Prostate gland (tissue), 2 donors: ENCODE measurements around the gene USP26. TPM values are rescaled to one million over a fixed set of nuclear protein-coding genes. Genes with fewer than 3 reads are reported as not detected.

ENCODE experiments used
- DNase-seq: peaks from one replicate; pipeline ENCODE4 v3.0.0-alpha.2; 2019; ENCODE audit warnings: low spot score
- H3K27ac ChIP-seq, 2 donors: fragments of 200-600 bp; sonication (generic); 2 replicates each; pipeline ENCODE4 v1.5.1; 2017 to 2019
- H3K27me3 ChIP-seq: fragments of 200-600 bp; sonication (generic); replicated peaks from 2 replicates; pipeline ENCODE4 v1.5.1; 2019; ENCODE audit not compliant: insufficient read depth
- H3K36me3 ChIP-seq, 2 donors: fragments of 200-600 bp; sonication (generic); 1 replicate in 1 of 2; 2 replicates in 1 of 2; pipeline versions ENCODE4 v1.5.1 to v1.8.1; 2017 to 2019
- H3K4me1 ChIP-seq: fragments of 200-600 bp; sonication (generic); replicated peaks from 2 replicates; pipeline ENCODE4 v1.5.1; 2019
- H3K4me3 ChIP-seq, 2 donors: fragments of 200-600 bp; sonication (generic); 2 replicates each; pipeline ENCODE4 v1.5.1; 2017 to 2019
- H3K9me3 ChIP-seq: fragments of 200-600 bp; sonication (generic); 2 replicates; pipeline ENCODE4 v1.5.1; 2017
- CTCF ChIP-seq, 4 experiments: fragments of 200-600 bp in 2 of 4; fragments of 450-650 bp in 2 of 4; sonication (generic) in 2 of 4; IDR thresholded peaks; 1 replicate in 3 of 4; 2 replicates in 1 of 4; pipeline ENCODE4 v1.5.1; 2016 to 2019; ENCODE audit warnings: antibody characterized with exemption in 4 of 4, mild to moderate bottlenecking in 2 of 4, moderate library complexity in 2 of 4
- POLR2A ChIP-seq: fragments of 450-650 bp; IDR thresholded peaks from one replicate; pipeline ENCODE4 v1.6.1; 2016; ENCODE audit warnings: antibody characterized with exemption, mild to moderate bottlenecking
- POLR2AphosphoS5 ChIP-seq: sonication (generic); formaldehyde crosslinking; IDR thresholded peaks from one replicate; pipeline ENCODE4 v1.6.1; 2017; ENCODE audit warnings: antibody characterized with exemption
- WGBS: methylation state at CpG from one replicate; pipeline ENCODE4 v1.1.5; 2018; 5-methylcytosine and 5-hydroxymethylcytosine counted together
- intact Hi-C: fragments of 100-400 bp; cut with DNase I; formaldehyde crosslinking; loops from one replicate; pipeline ENCODE4 v1.14.2; 2022
- total RNA-seq, 2 donors: library from RNA; depleted of rRNA; stranded (reverse); fragments of >200 nt; gene quantifications; one replicate each; pipeline ENCODE4 v1.1.0, GENCODE V29; 2016

The USP26 gene
- 1 to 10 TPM in 1 of 2 donors, not detected in 1; 4.5 TPM for total RNA-seq

- Histone ChIP-seq H3K27ac (no peak within 1 kb of the TSS), H3K27me3 (no peaks in the 10 kb centered on the region), H3K4me3 (no peak within 1 kb of the TSS), H3K36me3 (no peaks in the 10 kb centered on the region), H3K4me1 (no peaks in the 10 kb centered on the region), H3K9me3 (no peaks in the 10 kb centered on the region)
- intact Hi-C loops: no loop called here
- 95% methylated on average over 16 of the region's 16 CpGs for WGBS
- no peak for DNase-seq
- TF ChIP-seq POLR2AphosphoS5 (no peak), CTCF (IDR thresholded peaks at IDR 0.05) (no peak), POLR2A (no peak)
Measured at GRCh38 chrX:133097031-133097430, at the start of gene USP26. TSS of gene USP26 (minus strand) at chrX:133097109. CDS start at chrX:133028220, 68,889 bp downstream.

GRCh38 chrX:133134282-133134681, 37.4 kb upstream of the USP26 start:
- no peaks in the 10 kb centered on the region for H3K9me3 ChIP-seq
- DNase-seq: no peak
- H3K4me1 ChIP-seq: no peaks in the 10 kb centered on the region
- H3K4me3 ChIP-seq: no peak overlapping the region
- no peaks in the 10 kb centered on the region for H3K27me3 ChIP-seq
- 91% methylated on average over 4 of the region's 4 CpGs for WGBS
- H3K36me3 ChIP-seq: no peaks in the 10 kb centered on the region
- intact Hi-C loops: no loop called here
- TF ChIP-seq CTCF (IDR thresholded peaks at IDR 0.05): no peak
- H3K27ac ChIP-seq: no peak overlapping the region

- Histone ChIP-seq H3K9me3 (no peaks in the 10 kb centered on the region), H3K36me3 (no peaks in the 10 kb centered on the region), H3K27me3 (no peaks in the 10 kb centered on the region), H3K27ac (no peak overlapping the region), H3K4me1 (no peaks in the 10 kb centered on the region), H3K4me3 (no peak overlapping the region)
- TF ChIP-seq POLR2A (no peak), CTCF (IDR thresholded peaks at IDR 0.05) (no peak), POLR2AphosphoS5 (no peak)
- WGBS: 83% methylated on average over 5 of the region's 5 CpGs
- no peak for DNase-seq
- intact Hi-C loops: no loop called here
Measured at GRCh38 chrX:133120406-133120805, 23.5 kb upstream of the USP26 start.

- Histone ChIP-seq H3K9me3 (no peaks in the 10 kb centered on the region), H3K36me3 (no peaks in the 10 kb centered on the region), H3K4me3 (no peak overlapping the region), H3K4me1 (no peaks in the 10 kb centered on the region), H3K27me3 (no peaks in the 10 kb centered on the region), H3K27ac (no peak overlapping the region)
- TF ChIP-seq POLR2AphosphoS5 (no peak), POLR2A (no peak), CTCF (IDR thresholded peaks at IDR 0.05) (no peak)
- intact Hi-C loops: no loop called here
- 40% methylated on average over 8 of the region's 8 CpGs for WGBS
- no peak for DNase-seq
Measured at GRCh38 chrX:133094098-133094731, 2.7 kb downstream of the USP26 start.

GRCh38 chrX:133090236-133090809, 6.6 kb downstream of the USP26 start:
- Histone ChIP-seq H3K36me3 (no peaks in the 10 kb centered on the region), H3K27me3 (no peaks in the 10 kb centered on the region), H3K4me1 (no peaks in the 10 kb centered on the region), H3K4me3 (no peak overlapping the region), H3K9me3 (no peaks in the 10 kb centered on the region), H3K27ac (no peak overlapping the region)
- TF ChIP-seq POLR2AphosphoS5 (no peak), CTCF (IDR thresholded peaks at IDR 0.05) (no peak), POLR2A (no peak)
- no peak for DNase-seq
- intact Hi-C loops: no loop called here
